Coronary artery (tissue), 2 donors: ENCODE measurements around the gene HELLS.
A peak's percentile ranks its signal among the peaks of the same experiment; 100 is the strongest.

Source experiments
- DNase-seq: peaks from one replicate; pipeline ENCODE4 v3.0.0-alpha.2; 2017; ENCODE audit warnings: low spot score
- H3K27ac ChIP-seq, 2 donors: fragments of 200-600 bp; sonication (generic); one replicate each; pipeline ENCODE4 v1.5.1; 2016 to 2019
- H3K4me3 ChIP-seq: fragments of 200-600 bp; sonication (generic); 2 replicates; pipeline ENCODE4 v1.5.1; 2016; ENCODE audit warnings: mild to moderate bottlenecking, moderate library complexity
- CTCF ChIP-seq: fragments of 200-600 bp; sonication (generic); IDR thresholded peaks from one replicate; pipeline ENCODE4 v1.5.1; 2019; ENCODE audit warnings: antibody characterized with exemption

The HELLS gene

DNA sequence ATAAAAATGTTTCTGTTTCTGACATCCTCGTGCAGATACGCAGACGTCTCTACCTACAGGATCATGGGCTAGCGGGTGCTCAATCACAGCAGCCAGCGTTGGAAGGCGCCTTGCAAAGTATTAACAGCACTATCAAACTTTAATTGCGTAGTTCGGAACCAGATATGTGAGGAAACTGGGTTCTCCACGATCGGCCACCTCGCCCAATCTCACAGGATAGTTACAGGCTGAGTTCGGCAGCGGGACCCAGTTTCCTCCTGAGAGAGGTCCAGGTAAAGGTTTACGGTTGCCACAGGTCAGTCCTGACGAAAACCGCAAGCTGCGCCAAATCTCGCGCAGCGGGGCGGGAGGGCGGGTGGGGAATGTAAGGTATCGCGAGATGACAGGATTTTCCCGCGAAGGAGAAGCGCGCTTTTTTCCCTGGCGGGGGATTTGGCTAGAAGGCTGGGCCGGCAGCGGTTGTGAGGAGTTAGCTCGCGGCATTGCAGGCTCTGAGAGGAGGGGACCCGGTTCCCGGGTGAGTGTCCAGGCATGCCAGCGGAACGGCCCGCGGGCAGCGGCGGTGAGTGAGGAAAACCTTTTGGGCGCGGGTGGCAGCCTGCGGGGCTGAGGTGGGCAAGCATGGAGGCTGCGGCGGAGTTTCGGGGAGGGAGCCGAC is at the start of gene HELLS:
TSS of gene HELLS (plus strand) at position 398 of the 658 bp plus-strand sequence. CDS start at position 532, 134 bp downstream.
- Histone ChIP-seq H3K27ac (peak within 1 kb of the TSS; percentile 22 to 62), H3K4me3 (peak within 1 kb of the TSS; percentile 71)
- peak; percentile 86 for DNase-seq
- no peak for TF ChIP-seq CTCF

GRCh38 chr10:94496010-94496409 is 49.6 kb upstream of the HELLS start:
- Histone ChIP-seq H3K4me3 (no peak overlapping the region), H3K27ac (no peak overlapping the region)
- no peak for DNase-seq
- no peak for TF ChIP-seq CTCF

- Histone ChIP-seq H3K27ac (no peak overlapping the region), H3K4me3 (no peak overlapping the region)
- no peak for DNase-seq
- TF ChIP-seq CTCF = no peak
These were observed 48.9 kb upstream of the HELLS start for GRCh38 chr10:94496646-94497045.

DNA sequence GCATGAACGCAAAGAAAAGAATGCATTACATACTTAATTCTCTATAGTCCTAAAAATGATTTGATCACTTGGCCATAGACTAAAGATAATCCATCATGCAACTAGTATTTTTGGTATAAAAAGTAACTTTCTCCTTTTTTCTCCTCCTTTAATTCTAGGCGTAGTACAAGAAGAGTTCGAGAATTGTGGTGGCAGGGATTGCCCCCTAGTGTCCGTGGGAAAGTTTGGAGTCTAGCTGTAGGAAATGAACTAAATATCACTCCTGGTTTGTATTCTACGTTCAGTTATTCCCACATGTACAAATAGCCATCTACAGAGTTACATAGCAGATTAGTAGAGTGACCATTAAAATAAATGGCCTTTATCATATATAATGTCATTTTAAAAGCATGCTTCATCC is 45.5 kb upstream of the HELLS start:
- TF ChIP-seq CTCF = no peak
- H3K4me3 ChIP-seq = no peak overlapping the region
- DNase-seq = no peak
- H3K27ac ChIP-seq = no peak overlapping the region

DNA sequence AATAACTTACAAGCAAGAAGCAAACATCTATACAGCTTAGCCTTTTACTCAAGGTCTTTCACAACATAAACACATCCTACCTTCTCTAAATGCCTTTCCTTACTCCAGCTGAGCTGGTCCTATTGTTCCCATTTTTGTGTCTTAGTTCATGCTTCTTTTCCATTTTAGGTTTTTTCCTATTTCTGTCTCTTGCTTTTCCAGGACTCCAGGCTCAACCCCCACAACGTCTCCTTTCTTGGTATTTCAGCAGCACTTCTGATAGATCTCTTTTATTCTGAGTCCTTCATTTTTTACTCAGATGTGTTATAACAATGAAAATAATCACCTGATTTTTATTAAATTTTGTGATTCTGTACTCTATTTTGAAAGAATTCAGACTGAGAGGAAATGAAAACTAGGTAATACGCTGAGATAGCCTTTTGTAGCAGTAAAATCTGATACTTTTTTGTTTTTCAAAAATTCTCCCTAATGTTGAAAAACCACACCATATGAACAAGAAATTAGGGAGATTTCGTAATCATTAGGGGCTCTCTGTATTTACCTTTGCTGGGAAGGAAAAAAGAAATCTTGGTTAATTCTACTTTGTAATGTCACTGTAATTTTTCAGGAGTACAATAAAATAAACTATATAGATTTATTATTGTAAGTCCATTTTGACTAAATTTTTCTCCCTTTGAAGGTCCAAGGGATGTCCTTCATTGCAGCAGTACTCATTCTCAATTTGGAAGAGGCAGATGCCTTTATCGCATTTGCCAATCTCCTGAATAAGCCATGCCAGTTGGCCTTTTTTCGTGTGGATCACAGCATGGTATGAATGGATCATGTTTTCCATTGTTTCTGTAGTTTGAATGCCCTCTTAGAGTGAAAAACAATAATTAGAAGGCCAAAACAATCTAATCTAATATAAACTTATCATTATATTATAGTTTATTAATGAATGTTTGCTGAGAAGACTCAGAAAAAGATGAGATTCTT is 24.0 kb upstream of the HELLS start:
- no peak for DNase-seq
- TF ChIP-seq CTCF = no peak
- Histone ChIP-seq H3K27ac (no peak overlapping the region), H3K4me3 (no peak overlapping the region)

DNA sequence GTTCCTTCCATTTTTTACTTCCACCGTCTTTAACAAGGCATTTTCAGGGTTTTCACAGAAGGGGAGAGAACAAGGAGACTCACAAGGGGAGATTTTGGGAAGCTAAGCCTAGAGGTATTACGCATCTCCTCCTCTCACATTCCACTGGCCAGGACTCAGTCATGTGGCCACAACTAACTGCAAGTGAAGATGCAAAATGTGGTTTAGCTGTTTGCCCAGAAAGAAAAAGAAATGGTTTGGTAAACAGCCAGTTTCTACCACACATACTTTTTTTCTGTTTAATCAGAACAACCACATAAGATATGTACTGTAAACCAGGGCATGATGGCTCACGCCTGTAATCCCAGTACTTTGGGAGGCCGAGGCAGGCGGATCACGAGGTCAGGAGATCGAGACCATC is 21.4 kb upstream of the HELLS start:
- TF ChIP-seq CTCF = no peak
- DNase-seq = no peak
- no peak overlapping the region for H3K4me3 ChIP-seq
- H3K27ac ChIP-seq = no peak overlapping the region
